Measurements from ENCODE around the gene PIK3C2A. TPM values are rescaled to one million over a fixed set of nuclear protein-coding genes. Genes with fewer than 3 reads are reported as not detected.

Gene PIK3C2A
- total and polyA plus RNA-seq, 2 of the 13 experiments (the other 11 are each of a cell fraction or from before 2014, with no cell fraction given): 27.5 to 49.9 TPM

DNA sequence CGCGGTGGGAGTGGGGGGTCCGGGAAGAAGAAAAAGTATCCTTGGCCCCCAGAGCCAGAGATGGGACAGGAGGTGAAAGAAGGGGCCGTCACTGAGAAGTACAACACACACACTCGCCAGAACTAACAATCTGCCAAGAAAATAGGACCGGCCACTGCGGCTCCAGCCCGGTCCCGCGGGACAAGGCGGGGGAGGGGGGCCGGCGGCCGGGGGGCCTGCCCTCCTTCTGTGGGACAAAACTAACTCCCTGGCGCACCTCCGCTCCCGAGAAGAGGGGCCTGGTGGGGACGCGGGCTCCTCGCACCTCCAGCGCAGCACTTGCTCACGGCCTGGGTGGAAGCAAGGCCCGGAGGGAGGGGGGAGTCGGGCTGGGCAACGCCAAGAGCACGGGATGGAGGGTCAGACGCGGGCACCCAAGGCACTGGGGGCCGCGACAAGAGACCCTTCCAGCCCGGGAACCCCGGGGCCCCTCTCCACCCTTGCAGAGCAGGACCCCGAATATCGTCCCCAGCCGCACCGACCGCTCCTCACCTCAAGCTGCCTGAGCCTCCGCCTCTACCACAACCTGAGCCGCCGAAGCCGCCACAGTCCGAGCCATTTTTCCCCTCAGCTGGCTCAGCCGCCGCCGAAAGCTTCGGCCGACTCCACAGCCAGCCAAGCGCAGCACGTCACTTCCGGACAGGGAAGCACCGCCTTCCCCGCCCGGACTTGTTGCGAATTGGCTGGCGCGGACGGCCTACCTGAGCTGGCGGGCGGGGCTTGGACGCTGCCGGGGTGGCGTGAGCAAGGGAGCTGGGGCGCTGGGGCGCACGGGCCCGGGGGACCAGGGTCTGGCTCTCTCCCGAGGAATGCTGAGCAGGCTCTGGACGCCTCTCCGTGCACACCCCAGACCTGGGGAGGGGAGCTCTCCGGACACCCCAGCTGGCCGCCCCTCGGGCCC, at the start of gene PIK3C2A (continued):
- TF ChIP-seq SMAD1 (CRISPR knock-in tag; IDR thresholded peaks at IDR 0.05; ENCODE audit: borderline replicate concordance, low read depth): peak; percentile 66; the same call in 1 of the 2 replicates
- no peak for TF ChIP-seq REL (CRISPR knock-in tag; conservative IDR thresholded peaks at IDR 0.05)
- TF ChIP-seq MED13 (CRISPR knock-in tag; IDR thresholded peaks at IDR 0.05): no peak
- no peak for TF ChIP-seq SP5 (CRISPR knock-in tag; IDR thresholded peaks at IDR 0.05; ENCODE audit: borderline replicate concordance, low read depth)
- peak; percentile 99 for TF ChIP-seq RBFOX2 (IDR thresholded peaks at IDR 0.05; ENCODE audit: low read depth, low read length)
- TF ChIP-seq, protein P1, sequence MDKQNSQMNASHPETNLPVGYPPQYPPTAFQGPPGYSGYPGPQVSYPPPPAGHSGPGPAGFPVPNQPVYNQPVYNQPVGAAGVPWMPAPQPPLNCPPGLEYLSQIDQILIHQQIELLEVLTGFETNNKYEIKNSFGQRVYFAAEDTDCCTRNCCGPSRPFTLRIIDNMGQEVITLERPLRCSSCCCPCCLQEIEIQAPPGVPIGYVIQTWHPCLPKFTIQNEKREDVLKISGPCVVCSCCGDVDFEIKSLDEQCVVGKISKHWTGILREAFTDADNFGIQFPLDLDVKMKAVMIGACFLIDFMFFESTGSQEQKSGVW (CRISPR knock-in tag; IDR thresholded peaks at IDR 0.05; ENCODE audit: borderline replicate concordance): no peak
- peak; percentile 74; the same call in 1 of the 2 replicates for TF ChIP-seq GZF1 (CRISPR knock-in tag; IDR thresholded peaks at IDR 0.05)
- no peak for TF ChIP-seq RAD21 (CRISPR knock-in tag; IDR thresholded peaks at IDR 0.05)
- TF ChIP-seq CCDC6 (CRISPR knock-in tag; IDR thresholded peaks at IDR 0.05): peak; percentile 45; the same call in 1 of the 2 replicates
- TF ChIP-seq, protein P2, sequence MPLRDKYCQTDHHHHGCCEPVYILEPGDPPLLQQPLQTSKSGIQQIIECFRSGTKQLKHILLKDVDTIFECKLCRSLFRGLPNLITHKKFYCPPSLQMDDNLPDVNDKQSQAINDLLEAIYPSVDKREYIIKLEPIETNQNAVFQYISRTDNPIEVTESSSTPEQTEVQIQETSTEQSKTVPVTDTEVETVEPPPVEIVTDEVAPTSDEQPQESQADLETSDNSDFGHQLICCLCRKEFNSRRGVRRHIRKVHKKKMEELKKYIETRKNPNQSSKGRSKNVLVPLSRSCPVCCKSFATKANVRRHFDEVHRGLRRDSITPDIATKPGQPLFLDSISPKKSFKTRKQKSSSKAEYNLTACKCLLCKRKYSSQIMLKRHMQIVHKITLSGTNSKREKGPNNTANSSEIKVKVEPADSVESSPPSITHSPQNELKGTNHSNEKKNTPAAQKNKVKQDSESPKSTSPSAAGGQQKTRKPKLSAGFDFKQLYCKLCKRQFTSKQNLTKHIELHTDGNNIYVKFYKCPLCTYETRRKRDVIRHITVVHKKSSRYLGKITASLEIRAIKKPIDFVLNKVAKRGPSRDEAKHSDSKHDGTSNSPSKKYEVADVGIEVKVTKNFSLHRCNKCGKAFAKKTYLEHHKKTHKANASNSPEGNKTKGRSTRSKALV (CRISPR knock-in tag; IDR thresholded peaks at IDR 0.05): 0 out of 2 replicates have a peak, but pooled peaks have one; percentile 13
- TF ChIP-seq HNRNPL (IDR thresholded peaks at IDR 0.05; ENCODE audit: low read depth, low read length): no peak
- TF ChIP-seq, protein P3, sequence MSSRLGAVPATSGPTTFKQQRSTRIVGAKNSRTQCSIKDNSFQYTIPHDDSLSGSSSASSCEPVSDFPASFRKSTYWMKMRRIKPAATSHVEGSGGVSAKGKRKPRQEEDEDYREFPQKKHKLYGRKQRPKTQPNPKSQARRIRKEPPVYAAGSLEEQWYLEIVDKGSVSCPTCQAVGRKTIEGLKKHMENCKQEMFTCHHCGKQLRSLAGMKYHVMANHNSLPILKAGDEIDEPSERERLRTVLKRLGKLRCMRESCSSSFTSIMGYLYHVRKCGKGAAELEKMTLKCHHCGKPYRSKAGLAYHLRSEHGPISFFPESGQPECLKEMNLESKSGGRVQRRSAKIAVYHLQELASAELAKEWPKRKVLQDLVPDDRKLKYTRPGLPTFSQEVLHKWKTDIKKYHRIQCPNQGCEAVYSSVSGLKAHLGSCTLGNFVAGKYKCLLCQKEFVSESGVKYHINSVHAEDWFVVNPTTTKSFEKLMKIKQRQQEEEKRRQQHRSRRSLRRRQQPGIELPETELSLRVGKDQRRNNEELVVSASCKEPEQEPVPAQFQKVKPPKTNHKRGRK (CRISPR knock-in tag; IDR thresholded peaks at IDR 0.05): no peak
- TF ChIP-seq ZNF746 (CRISPR knock-in tag; IDR thresholded peaks at IDR 0.05): no peak
- no peak for TF ChIP-seq NFE2L2 (IDR thresholded peaks at IDR 0.05; ENCODE audit: low read length)
- no peak for TF ChIP-seq AKAP8 (CRISPR knock-in tag; IDR thresholded peaks at IDR 0.05)
- TF ChIP-seq, protein P4, sequence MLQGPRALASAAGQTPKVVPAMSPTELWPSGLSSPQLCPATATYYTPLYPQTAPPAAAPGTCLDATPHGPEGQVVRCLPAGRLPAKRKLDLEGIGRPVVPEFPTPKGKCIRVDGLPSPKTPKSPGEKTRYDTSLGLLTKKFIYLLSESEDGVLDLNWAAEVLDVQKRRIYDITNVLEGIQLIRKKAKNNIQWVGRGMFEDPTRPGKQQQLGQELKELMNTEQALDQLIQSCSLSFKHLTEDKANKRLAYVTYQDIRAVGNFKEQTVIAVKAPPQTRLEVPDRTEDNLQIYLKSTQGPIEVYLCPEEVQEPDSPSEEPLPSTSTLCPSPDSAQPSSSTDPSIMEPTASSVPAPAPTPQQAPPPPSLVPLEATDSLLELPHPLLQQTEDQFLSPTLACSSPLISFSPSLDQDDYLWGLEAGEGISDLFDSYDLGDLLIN (CRISPR knock-in tag; IDR thresholded peaks at IDR 0.05; ENCODE audit: borderline replicate concordance): no peak
- peak; percentile 99 for TF ChIP-seq GABPB1 (CRISPR knock-in tag; IDR thresholded peaks at IDR 0.05)
- peak; percentile 40; the same call in 1 of the 2 replicates for TF ChIP-seq ZNF674 (CRISPR knock-in tag; IDR thresholded peaks at IDR 0.05; ENCODE audit: low read depth)
- TF ChIP-seq ZNF160 (CRISPR knock-in tag; IDR thresholded peaks at IDR 0.05): 0 out of 2 replicates have a peak, but pooled peaks have one; percentile 67
- no peak for TF ChIP-seq ZNF124 (CRISPR knock-in tag; IDR thresholded peaks at IDR 0.05)
- TF ChIP-seq BCL6 (CRISPR knock-in tag; IDR thresholded peaks at IDR 0.05): no peak; the same call in 1 of the 2 replicates
- no peak for TF ChIP-seq TCF7 (IDR thresholded peaks at IDR 0.05; ENCODE audit: low read depth)
- TF ChIP-seq U2AF2 (IDR thresholded peaks at IDR 0.05; ENCODE audit: low read depth, low read length): no peak
- TF ChIP-seq NCOA1 (CRISPR knock-in tag; IDR thresholded peaks at IDR 0.05): 0 out of 2 replicates have a peak, but pooled peaks have one; percentile 46

Data from HepG2 (cell line).